Stimulated activated effector memory CD8-positive, alpha-beta T cell treated with anti-CD3 and anti-CD28 coated beads, Interleukin-12 subunit alpha, Interleukin-12 subunit beta, amount 100 ng/mL, for 72 hours (primary cell): ENCODE results near the gene CHSY1.

Experiments
- ATAC-seq: fragments of 150-1000 bp; cut with Tn5 transposase; 2 replicates; pipeline ENCODE4 v1.10.0; 2021
- DNase-seq, 2 donors: peaks; one replicate each; pipeline ENCODE4 v3.0.0; 2021 to 2022; ENCODE audit warnings: low spot score in 2 of 2
- H3K27ac Mint-ChIP-seq: one replicate; pipeline ENCODE4 v1.8.0; 2022; ENCODE audit warnings: mild to moderate bottlenecking, mixed read lengths
- H3K36me3 Mint-ChIP-seq: one replicate; pipeline ENCODE4 v1.8.0; 2022; ENCODE audit warnings: mild to moderate bottlenecking, mixed read lengths
- H3K4me1 Mint-ChIP-seq: one replicate; pipeline ENCODE4 v1.8.0; 2022; ENCODE audit warnings: mixed read lengths
- H3K4me3 Mint-ChIP-seq: one replicate; pipeline ENCODE4 v1.8.0; 2022; ENCODE audit warnings: mild to moderate bottlenecking, mixed read lengths
- H3K9me3 Mint-ChIP-seq: one replicate; pipeline ENCODE4 v1.8.0; 2022; ENCODE audit warnings: mixed read lengths

The CHSY1 gene

GRCh38 chr15:101255615-101256241 is 3.9 kb upstream of the CHSY1 start:
- Mint-ChIP-seq H3K27ac (peak overlapping the region; percentile 26), H3K9me3 (no peaks in the 10 kb centered on the region), H3K4me3 (peak overlapping the region; percentile 23), H3K36me3 (peaks cover 18% of the 10 kb centered on the region), H3K4me1 (peaks cover 22% of the 10 kb centered on the region)
- ATAC-seq (no peak), DNase-seq (no peak)

GRCh38 chr15:101255051-101255395 is 3.2 kb upstream of the CHSY1 start:
- H3K4me3 Mint-ChIP-seq, result peak overlapping the region; percentile 23
- H3K9me3 Mint-ChIP-seq, result no peaks in the 10 kb centered on the region
- peaks cover 25% of the 10 kb centered on the region for H3K36me3 Mint-ChIP-seq
- DNase-seq (no peak), ATAC-seq (no peak)
- H3K4me1 Mint-ChIP-seq, result peaks cover 29% of the 10 kb centered on the region
- peak overlapping the region; percentile 26 for H3K27ac Mint-ChIP-seq

GRCh38 chr15:101254157-101255050 is 2.6 kb upstream of the CHSY1 start:
- ATAC-seq (no peak), DNase-seq (no peak)
- peak overlapping the region; percentile 26 for H3K27ac Mint-ChIP-seq
- peaks cover 31% of the 10 kb centered on the region for H3K36me3 Mint-ChIP-seq
- peaks cover 36% of the 10 kb centered on the region for H3K4me1 Mint-ChIP-seq
- no peaks in the 10 kb centered on the region for H3K9me3 Mint-ChIP-seq
- H3K4me3 Mint-ChIP-seq, result peak overlapping the region; percentile 23

- H3K36me3 Mint-ChIP-seq, result peaks cover 47% of the 10 kb centered on the region
- H3K27ac Mint-ChIP-seq, result peak overlapping the region; percentile 93
- DNase-seq (no peak), ATAC-seq (no peak)
- H3K9me3 Mint-ChIP-seq, result no peaks in the 10 kb centered on the region
- H3K4me1 Mint-ChIP-seq, result peaks cover 47% of the 10 kb centered on the region
- peak overlapping the region; percentile 91 for H3K4me3 Mint-ChIP-seq
Measured at GRCh38 chr15:101252836-101253235, 988 bp upstream of the CHSY1 start.

GRCh38 chr15:101250873-101251829 is 697 bp downstream of the CHSY1 start:
- peak; percentile 45 for ATAC-seq
- Mint-ChIP-seq H3K27ac (peak overlapping the region; percentile 93), H3K36me3 (peaks cover 64% of the 10 kb centered on the region), H3K4me3 (peak overlapping the region; percentile 91), H3K4me1 (peaks cover 56% of the 10 kb centered on the region), H3K9me3 (no peaks in the 10 kb centered on the region)
- DNase-seq, result no peak

GRCh38 chr15:101250341-101250831 is 1.5 kb downstream of the CHSY1 start:
- ATAC-seq (no peak), DNase-seq (no peak)
- peaks cover 72% of the 10 kb centered on the region for H3K36me3 Mint-ChIP-seq
- peak overlapping the region; percentile 83 for H3K27ac Mint-ChIP-seq
- peak overlapping the region; percentile 67 for H3K4me3 Mint-ChIP-seq
- no peaks in the 10 kb centered on the region for H3K9me3 Mint-ChIP-seq
- peaks cover 56% of the 10 kb centered on the region for H3K4me1 Mint-ChIP-seq

- Mint-ChIP-seq H3K27ac (peak overlapping the region; percentile 23), H3K9me3 (no peaks in the 10 kb centered on the region)
- DNase-seq, result no peak
Measured at GRCh38 chr15:101248274-101248673, 3.6 kb downstream of the CHSY1 start.

GRCh38 chr15:101246824-101247745 is 4.8 kb downstream of the CHSY1 start:
- Mint-ChIP-seq H3K9me3 (no peaks in the 10 kb centered on the region), H3K4me1 (peaks cover 80% of the 10 kb centered on the region), H3K36me3 (peaks cover 96% of the 10 kb centered on the region), H3K27ac (peak overlapping the region; percentile 23), H3K4me3 (peak overlapping the region; percentile 67)
- ATAC-seq (peak; percentile 47), DNase-seq (no peak)

More at GRCh38 chr15:101248274-101248673, 3.6 kb downstream of the CHSY1 start:
- peaks cover 68% of the 10 kb centered on the region for H3K4me1 Mint-ChIP-seq
- ATAC-seq, result no peak
- peak overlapping the region; percentile 67 for H3K4me3 Mint-ChIP-seq
- H3K36me3 Mint-ChIP-seq, result peaks cover 93% of the 10 kb centered on the region

GRCh38 chr15:101246391-101246790 is 5.5 kb downstream of the CHSY1 start:
- ATAC-seq (no peak), DNase-seq (no peak)
- H3K27ac Mint-ChIP-seq, result peak overlapping the region; percentile 23
- peaks cover 84% of the 10 kb centered on the region for H3K4me1 Mint-ChIP-seq
- no peaks in the 10 kb centered on the region for H3K9me3 Mint-ChIP-seq
- H3K4me3 Mint-ChIP-seq, result peak overlapping the region; percentile 67
- H3K36me3 Mint-ChIP-seq, result peaks cover 97% of the 10 kb centered on the region

- DNase-seq, result no peak
- Mint-ChIP-seq H3K4me3 (peak overlapping the region; percentile 67), H3K9me3 (no peaks in the 10 kb centered on the region), H3K36me3 (peaks cover 99% of the 10 kb centered on the region), H3K27ac (peak overlapping the region; percentile 23), H3K4me1 (peaks cover 81% of the 10 kb centered on the region)
- ATAC-seq, result no peak
Measured at GRCh38 chr15:101244889-101245668, 6.8 kb downstream of the CHSY1 start.

GRCh38 chr15:101244036-101244781 is 7.6 kb downstream of the CHSY1 start:
- DNase-seq (no peak), ATAC-seq (no peak)
- Mint-ChIP-seq H3K4me3 (peak overlapping the region; percentile 67), H3K9me3 (no peaks in the 10 kb centered on the region), H3K36me3 (peaks cover 99% of the 10 kb centered on the region), H3K4me1 (peaks cover 81% of the 10 kb centered on the region), H3K27ac (peak overlapping the region; percentile 23)

GRCh38 chr15:101243420-101243819 is 8.4 kb downstream of the CHSY1 start:
- ATAC-seq (no peak), DNase-seq (no peak)
- Mint-ChIP-seq H3K4me3 (peak overlapping the region; percentile 67), H3K27ac (peak overlapping the region; percentile 88), H3K9me3 (no peaks in the 10 kb centered on the region), H3K4me1 (peaks cover 85% of the 10 kb centered on the region), H3K36me3 (peaks cover 99% of the 10 kb centered on the region)

GRCh38 chr15:101242999-101243336 is 8.9 kb downstream of the CHSY1 start:
- H3K36me3 Mint-ChIP-seq, result peaks cover 99% of the 10 kb centered on the region
- no peak for DNase-seq
- no peak for ATAC-seq
- H3K4me3 Mint-ChIP-seq, result peak overlapping the region; percentile 67
- peak overlapping the region; percentile 88 for H3K27ac Mint-ChIP-seq
- H3K9me3 Mint-ChIP-seq, result no peaks in the 10 kb centered on the region
- peaks cover 81% of the 10 kb centered on the region for H3K4me1 Mint-ChIP-seq
